ENCODE measurements around the gene ATP5PO. TPM values are rescaled to one million over a fixed set of nuclear protein-coding genes. Genes with fewer than 3 reads are reported as not detected.

ATP5PO gene
- total RNA-seq, 4 donors from 2014 or later, result 133 to 311 (median 214) TPM

GRCh38 chr21:33949516-33950430, 34.2 kb upstream of the ATP5PO start:
- no peaks in the 10 kb centered on the region for H3K9me3 ChIP-seq
- ATAC-seq, result no peak
- TF ChIP-seq CTCF (IDR thresholded peaks at IDR 0.05) (no peak), POLR2A (IDR thresholded peaks at IDR 0.05) (no peak), POLR2AphosphoS5 (IDR thresholded peaks at IDR 0.05) (no peak), EP300 (IDR thresholded peaks at IDR 0.05) (no peak)
- H3K27me3 ChIP-seq, result no peaks in the 10 kb centered on the region
- WGBS, 2 donors (ENCODE audit: low coverage in 1 of 2), result 85 to 100% methylated on average over 7 to 8 of the region's 12 CpGs
- no peaks in the 10 kb centered on the region for H3K36me3 ChIP-seq
- H3K27ac ChIP-seq, result peak overlapping the region in 3 of 4 donors; percentile 79 to 89 (median 80)
- H3K4me3 ChIP-seq, result no peak overlapping the region
- H3K4me1 ChIP-seq, result peaks cover 5 to 27% (median 16%) of the 10 kb centered on the region in 3 donors

GRCh38 chr21:33948951-33949444, 33.4 kb upstream of the ATP5PO start:
- H3K27me3 ChIP-seq, result no peaks in the 10 kb centered on the region
- WGBS, 2 donors (ENCODE audit: low coverage in 1 of 2), result 14% methylated on average over 1 of the region's 9 CpGs; no CpG with 5 or more reads in 1 of the 2 donors
- ATAC-seq, result no peak

DNA sequence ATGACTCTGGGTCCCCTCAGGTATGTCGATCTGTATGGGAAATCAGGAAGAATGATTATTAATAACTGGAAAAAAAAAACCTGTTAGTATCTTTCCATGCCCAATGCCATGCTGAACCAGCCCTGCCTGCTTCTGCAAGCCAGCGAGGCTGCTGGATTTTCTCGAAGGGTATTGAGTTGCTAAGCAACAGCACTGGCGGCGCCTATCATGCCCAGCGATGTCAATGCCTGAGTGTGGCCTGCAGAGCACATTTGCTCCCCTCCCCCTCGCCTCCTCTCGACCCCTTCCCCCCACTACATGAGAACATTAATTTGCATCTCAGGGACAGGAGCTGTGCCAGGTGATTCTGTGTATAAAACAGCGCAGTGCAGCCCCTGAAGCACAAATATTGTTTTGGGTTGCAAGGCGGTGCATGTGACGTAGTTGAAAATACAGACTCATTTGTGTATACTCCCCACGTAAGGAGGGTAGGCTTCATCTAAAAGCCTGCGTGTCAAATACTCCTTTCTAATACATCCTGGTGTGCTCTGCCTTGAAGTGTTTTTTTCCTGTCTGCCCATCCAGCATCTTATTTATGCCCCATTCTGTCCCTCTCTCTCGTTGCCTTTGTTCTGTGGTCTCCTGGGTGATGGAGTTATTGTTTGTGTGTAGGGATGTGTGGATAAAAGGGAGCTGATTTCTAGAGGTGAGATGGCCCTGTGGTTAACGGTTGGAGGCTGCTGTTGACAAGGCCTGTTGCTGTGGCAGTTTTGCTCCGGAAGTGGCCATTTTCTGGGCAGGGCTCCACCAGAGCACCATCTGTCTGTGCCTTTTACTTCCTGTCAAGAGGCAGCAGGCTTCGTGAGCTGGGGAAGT, 32.7 kb upstream of the ATP5PO start:
- TF ChIP-seq POLR2A (IDR thresholded peaks at IDR 0.05) (no peak), CTCF (IDR thresholded peaks at IDR 0.05) (no peak), EP300 (IDR thresholded peaks at IDR 0.05) (no peak), POLR2AphosphoS5 (IDR thresholded peaks at IDR 0.05) (no peak)
- Histone ChIP-seq H3K4me3 (peak overlapping the region; percentile 28 to 32), H3K27me3 (no peaks in the 10 kb centered on the region), H3K4me1 (peaks cover 5 to 31% (median 16%) of the 10 kb centered on the region in 3 donors), H3K27ac (peak overlapping the region; percentile 71 to 89 (median 80)), H3K9me3 (no peaks in the 10 kb centered on the region), H3K36me3 (no peaks in the 10 kb centered on the region)
- peak; percentile 62 for ATAC-seq
- 30 to 35% methylated on average over 12 to 14 of the region's 17 CpGs for WGBS, 2 donors (ENCODE audit: low coverage in 1 of 2)

More at GRCh38 chr21:33948951-33949444, 33.4 kb upstream of the ATP5PO start:
- Histone ChIP-seq H3K27ac (peak overlapping the region in 3 of 4 donors; percentile 79 to 89 (median 80)), H3K36me3 (no peaks in the 10 kb centered on the region), H3K4me1 (peaks cover 5 to 27% (median 16%) of the 10 kb centered on the region in 3 donors), H3K4me3 (no peak overlapping the region), H3K9me3 (no peaks in the 10 kb centered on the region)
- no peak for TF ChIP-seq CTCF (IDR thresholded peaks at IDR 0.05)
- no peak for TF ChIP-seq POLR2AphosphoS5 (IDR thresholded peaks at IDR 0.05)
- TF ChIP-seq POLR2A (IDR thresholded peaks at IDR 0.05), result no peak

DNA sequence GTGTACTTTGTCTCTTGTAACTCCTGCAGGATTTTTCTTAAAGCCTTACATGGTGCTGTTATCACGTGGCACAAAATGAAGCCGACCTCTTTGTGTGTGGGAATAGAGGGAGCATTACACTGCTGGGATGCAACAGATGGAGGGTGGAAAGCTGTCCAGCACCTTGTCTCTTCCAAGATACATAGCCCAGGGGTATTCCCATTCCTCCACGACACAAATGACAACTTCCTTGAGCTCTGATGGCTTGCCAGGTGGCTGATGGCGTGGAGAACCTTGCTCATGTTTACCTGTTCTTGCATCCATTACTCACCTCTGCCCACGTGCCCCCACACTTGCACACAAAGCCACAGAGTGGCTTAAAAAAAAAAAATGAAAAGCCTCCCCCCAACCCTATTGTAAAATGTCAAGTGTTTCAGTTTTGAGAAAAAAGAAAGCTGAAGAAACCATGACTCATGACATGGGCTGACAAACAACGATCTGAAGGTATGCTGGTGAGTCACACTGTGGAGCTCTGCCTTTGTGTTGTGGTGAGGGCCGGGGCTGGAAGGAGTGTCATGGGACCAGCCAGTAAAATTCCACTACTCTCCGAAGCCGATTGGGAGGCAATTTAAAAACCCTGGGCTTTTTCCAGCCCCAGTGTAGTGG, 32.0 kb upstream of the ATP5PO start:
- Histone ChIP-seq H3K27me3 (no peaks in the 10 kb centered on the region), H3K36me3 (no peaks in the 10 kb centered on the region), H3K4me1 (peaks cover 5 to 38% (median 16%) of the 10 kb centered on the region in 3 donors), H3K27ac (peak overlapping the region; percentile 71 to 89 (median 82)), H3K9me3 (no peaks in the 10 kb centered on the region), H3K4me3 (peak overlapping the region; percentile 28 to 32)
- WGBS, 2 donors (ENCODE audit: low coverage in 1 of 2), result 6 to 11% methylated on average over 7 to 9 of the region's 9 CpGs
- TF ChIP-seq POLR2AphosphoS5 (IDR thresholded peaks at IDR 0.05), result peak; percentile 67
- no peak for TF ChIP-seq CTCF (IDR thresholded peaks at IDR 0.05)
- ATAC-seq, result peak; percentile 99
